WI38 (cell line): ENCODE measurements around the gene DAZL.

Experiments used
- H3K4me3 ChIP-seq: 2 replicates; pipeline ENCODE4 v1.5.1; 2011; ENCODE audit warnings: low read depth, mild to moderate bottlenecking, control low read depth, low read length
- CTCF ChIP-seq: IDR thresholded peaks from 2 replicates; pipeline ENCODE4 v1.5.1; 2012; ENCODE audit warnings: low read depth, mild to moderate bottlenecking, control low read depth, low read length

Gene DAZL

GRCh38 chr3:16595778-16596177, 9.4 kb downstream of the DAZL start:
- H3K4me3 ChIP-seq, result no peak overlapping the region
- TF ChIP-seq CTCF, result no peak

GRCh38 chr3:16589867-16590624, 15.2 kb downstream of the DAZL start:
- H3K4me3 ChIP-seq, result no peak overlapping the region
- no peak for TF ChIP-seq CTCF

- TF ChIP-seq CTCF, result no peak
Measured at GRCh38 chr3:16589120-16589519, 16.1 kb downstream of the DAZL start.

GRCh38 chr3:16587681-16588060, 17.6 kb downstream of the DAZL start:
- TF ChIP-seq CTCF, result no peak
- H3K4me3 ChIP-seq, result no peak overlapping the region

More at GRCh38 chr3:16589120-16589519, 16.1 kb downstream of the DAZL start:
- H3K4me3 ChIP-seq, result no peak overlapping the region

- no peak overlapping the region for H3K4me3 ChIP-seq
- no peak for TF ChIP-seq CTCF
Measured at GRCh38 chr3:16587047-16587680, 18.1 kb downstream of the DAZL start.

GRCh38 chr3:16584880-16585279, 20.3 kb downstream of the DAZL start:
- no peak for TF ChIP-seq CTCF
- H3K4me3 ChIP-seq, result no peak overlapping the region

GRCh38 chr3:16583551-16583950, 21.7 kb downstream of the DAZL start:
- no peak overlapping the region for H3K4me3 ChIP-seq
- TF ChIP-seq CTCF, result no peak
